B cell (primary cell): ENCODE results near the gene ASPSCR1. TPM values are rescaled to one million over a fixed set of nuclear protein-coding genes. Genes with fewer than 3 reads are reported as not detected.
A peak's percentile ranks its signal among the peaks of the same experiment; 100 is the strongest.

Experiments used
- ATAC-seq: fragments of 200-7000 bp; cut with Tn5 transposase; one replicate; pipeline ENCODE4 v1.10.0; 2021; ENCODE audit warnings: low read depth, mild to moderate bottlenecking, moderate number of reproducible peaks, moderate library complexity
- CTCF ChIA-PET: fragments of 350-600 bp; sonication (Branson Sonifier 250); formaldehyde crosslinking; loops from one replicate; lab custom pipeline; 2021; ENCODE audit warnings: antibody characterized with exemption, inconsistent platforms; lab: Charles Lee
- POLR2A ChIA-PET: fragments of 350-600 bp; sonication (Branson Sonifier 250); formaldehyde crosslinking; loops from one replicate; lab custom pipeline; 2021; ENCODE audit warnings: antibody characterized with exemption; lab: Charles Lee
- DNase-seq: peaks from one replicate; pipeline ENCODE4 v3.0.0; 2013
- H2AFZ ChIP-seq: 2 replicates; pipeline ENCODE4 v1.6.1; 2012; ENCODE audit warnings: mild to moderate bottlenecking, low read depth, low read length; ENCODE audit not compliant: insufficient read depth, poor library complexity, severe bottlenecking
- H3K27ac ChIP-seq, 2 donors: 1 replicate in 1 of 2; 2 replicates in 1 of 2; pipeline ENCODE4 v1.5.1; 2012 to 2013; ENCODE audit warnings: low read length in 2 of 2, mild to moderate bottlenecking in 2 of 2, moderate library complexity in 1 of 2
- H3K27me3 ChIP-seq, 4 experiments: fragments of 200-600 bp in 1 of 4; sonication (generic) in 1 of 4; replicated peaks in 1 of 4; 1 replicate in 2 of 4; 2 replicates in 2 of 4; pipeline versions ENCODE4 v1.6.1 to v1.7.0; 2013 to 2016; ENCODE audit warnings: low read length in 3 of 4, mild to moderate bottlenecking in 2 of 4, mixed read lengths in 1 of 4, moderate library complexity in 1 of 4; ENCODE audit not compliant: insufficient read depth in 4 of 4, control insufficient read depth in 3 of 4; ENCODE audit errors: control extremely low read depth in 1 of 4
- H3K36me3 ChIP-seq, 2 experiments: replicated peaks in 1 of 2; 1 replicate in 1 of 2; 2 replicates in 1 of 2; pipeline versions ENCODE4 v1.6.1 to v1.7.1; 2013; ENCODE audit warnings: low read length in 1 of 2; ENCODE audit not compliant: insufficient read depth in 2 of 2, control insufficient read depth in 1 of 2; ENCODE audit errors: control extremely low read depth in 1 of 2, extremely low read depth in 1 of 2
- H3K4me1 ChIP-seq, 2 donors: fragments of 200-600 bp in 1 of 2; sonication (generic) in 1 of 2; 1 replicate in 1 of 2; 2 replicates in 1 of 2; pipeline versions ENCODE4 v1.5.1 to v1.6.1; 2013 to 2017; ENCODE audit warnings: low read length in 2 of 2; ENCODE audit not compliant: control insufficient read depth in 2 of 2, insufficient read depth in 2 of 2
- H3K4me2 ChIP-seq: replicated peaks from 2 replicates; pipeline ENCODE3; 2012; ENCODE audit warnings: mild to moderate bottlenecking, low read depth, low read length; ENCODE audit not compliant: poor library complexity, severe bottlenecking
- H3K4me3 ChIP-seq, 5 experiments: fragments of 200-600 bp in 1 of 5; sonication (generic) in 1 of 5; 1 replicate in 3 of 5; 2 replicates in 2 of 5; pipeline versions ENCODE4 v1.5.1 to v1.7.0; 2011 to 2016; ENCODE audit warnings: low read length in 4 of 5, mild to moderate bottlenecking in 4 of 5, low read depth in 2 of 5, control low read depth in 1 of 5, moderate library complexity in 1 of 5; ENCODE audit not compliant: insufficient read depth in 1 of 5; ENCODE audit errors: control extremely low read depth in 1 of 5, extremely low read depth in 1 of 5
- H3K79me2 ChIP-seq: fragments of 200-600 bp; sonication (generic); one replicate; pipeline ENCODE4 v1.6.0; 2016; ENCODE audit warnings: low read length; ENCODE audit not compliant: control insufficient read depth, insufficient read depth
- H3K9ac ChIP-seq: fragments of 200-600 bp; sonication (generic); 2 replicates; pipeline ENCODE4 v1.6.1; 2017; ENCODE audit warnings: mild to moderate bottlenecking, low read length, moderate library complexity
- H3K9me3 ChIP-seq, 3 donors: one replicate each; pipeline versions ENCODE4 v1.6.1 to v1.7.1; 2013; ENCODE audit warnings: low read length in 2 of 3; ENCODE audit not compliant: control insufficient read depth in 2 of 3, insufficient read depth in 1 of 3; ENCODE audit errors: control extremely low read depth in 1 of 3
- H4K20me1 ChIP-seq: 2 replicates; pipeline ENCODE4 v1.6.0; 2012; ENCODE audit warnings: mild to moderate bottlenecking, low read length; ENCODE audit not compliant: insufficient read depth, control insufficient read depth, poor library complexity, severe bottlenecking
- H3K27ac Mint-ChIP-seq: one replicate; pipeline ENCODE4 v1.8.0; 2021; ENCODE audit warnings: mixed read lengths
- H3K27me3 Mint-ChIP-seq: one replicate; pipeline ENCODE4 v1.8.0; 2021; ENCODE audit warnings: mixed read lengths
- H3K4me1 Mint-ChIP-seq: one replicate; pipeline ENCODE4 v1.8.0; 2021; ENCODE audit warnings: mixed read lengths
- H3K4me3 Mint-ChIP-seq: one replicate; pipeline ENCODE4 v1.8.0; 2021; ENCODE audit warnings: mixed read lengths
- H3K9me3 Mint-ChIP-seq: one replicate; pipeline ENCODE4 v1.8.0; 2022; ENCODE audit warnings: mixed read lengths; ENCODE audit not compliant: insufficient read depth
- CTCF ChIP-seq: fragments of 200-600 bp; IDR thresholded peaks from one replicate; pipeline ENCODE4 v1.8.0; 2022; ENCODE audit warnings: antibody characterized with exemption, mild to moderate bottlenecking
- EZH2 ChIP-seq: IDR thresholded peaks from 2 replicates; pipeline ENCODE4 v1.6.1; 2012; ENCODE audit warnings: borderline replicate concordance, low read depth, mild to moderate bottlenecking, moderate library complexity, low read length; ENCODE audit not compliant: insufficient read depth, poor library complexity, severe bottlenecking
- WGBS: methylation state at CpG from one replicate; pipeline ENCODE4 v1.1.5; 2013; ENCODE audit warnings: missing lambda C conversion rate; ENCODE audit not compliant: insufficient coverage; 5-methylcytosine and 5-hydroxymethylcytosine counted together
- intact Hi-C: fragments of 100-400 bp; cut with micrococcal nuclease; formaldehyde crosslinking; loops from one replicate; pipeline ENCODE4 v1.10.0; 2022
- polyA plus RNA-seq: library from polyadenylated mRNA; depleted of rRNA; stranded (reverse); fragments of >200 nt; gene quantifications from 2 replicates; pipeline ENCODE4 v1.2.3, GENCODE V29; 2012
- total RNA-seq, 2 donors: library from RNA; stranded (reverse); fragments of 120-200 nt in 1 of 2; gene quantifications; 1 replicate in 1 of 2; 2 replicates in 1 of 2; pipeline versions ENCODE4 v1.2.3 to v1.2.4, GENCODE V29; 2013 to 2022

Gene ASPSCR1
- total and polyA plus RNA-seq, 2 donors (not counting 1 experiment from before 2014, with no cell fraction given) = 34.0 to 46.7 TPM

DNA sequence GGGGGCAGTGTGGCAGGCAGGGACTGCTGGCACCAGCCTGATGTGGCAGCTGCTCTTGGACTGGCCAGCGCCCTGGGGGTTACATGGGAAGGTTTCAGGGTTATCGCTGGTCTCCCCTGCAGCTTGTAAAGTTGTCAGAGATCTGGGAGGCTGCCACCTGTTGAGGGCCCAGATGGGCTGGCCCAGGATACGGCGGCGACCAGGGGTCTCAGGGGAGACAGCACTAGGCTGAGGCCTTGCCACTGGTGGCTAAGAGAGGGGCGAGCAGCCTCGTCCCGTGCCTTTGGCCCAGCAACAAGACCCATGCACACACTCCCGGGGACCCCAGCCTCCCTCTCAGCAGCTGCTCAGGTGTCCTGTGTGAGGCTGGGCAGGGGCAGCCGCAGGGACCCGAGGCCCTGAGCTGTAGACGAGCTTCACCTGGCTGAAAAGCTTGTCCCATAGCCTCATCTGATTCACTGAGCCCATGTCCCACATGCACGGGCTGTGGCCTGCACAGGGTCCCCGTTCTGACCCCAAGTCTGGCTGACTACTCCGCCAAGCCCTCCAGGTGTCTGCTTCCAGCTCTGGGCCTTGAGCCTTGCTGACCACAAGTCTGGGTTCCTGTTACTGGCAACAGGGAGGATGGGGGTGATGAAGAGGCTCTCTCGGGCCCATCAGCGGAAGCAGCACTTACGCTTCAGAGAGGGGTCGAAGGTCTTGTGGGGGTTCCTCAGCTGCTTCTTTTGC, 82.0 kb downstream of the ASPSCR1 start:
- H3K4me2 ChIP-seq = no peak overlapping the region
- intact Hi-C loops = no loop called here
- peaks cover 1 to 9% of the 10 kb centered on the region in 2 donors for H3K4me1 ChIP-seq
- TF ChIP-seq EZH2 = no peak
- TF ChIP-seq CTCF = no peak
- no peak overlapping the region for H3K4me3 ChIP-seq
- H3K9me3 ChIP-seq = no peaks in the 10 kb centered on the region
- H3K79me2 ChIP-seq = no peaks in the 10 kb centered on the region
- ChIA-PET POLR2A (interaction anchor here (0.7 kb wide), 1 partner anchor 834 kb away, joined by 3 read pairs; no protein-coding TSS in a partner anchor), CTCF (no interaction called here)
- Mint-ChIP-seq H3K4me1 (peaks cover 5% of the 10 kb centered on the region), H3K27me3 (no peaks in the 10 kb centered on the region), H3K9me3 (no peaks in the 10 kb centered on the region), H3K4me3 (no peak overlapping the region), H3K27ac (no peak overlapping the region)
- H3K27me3 ChIP-seq = no peaks in the 10 kb centered on the region
- peaks cover 0 to 49% of the 10 kb centered on the region in 2 experiments for H3K36me3 ChIP-seq
- H3K9ac ChIP-seq = no peak overlapping the region
- H2AFZ ChIP-seq = no peak overlapping the region
- no peak for DNase-seq
- no peak overlapping the region for H3K27ac ChIP-seq
- peaks cover 1% of the 10 kb centered on the region for H4K20me1 ChIP-seq
- ATAC-seq = no peak
- WGBS = 80% methylated on average over 19 of the region's 19 CpGs

DNA sequence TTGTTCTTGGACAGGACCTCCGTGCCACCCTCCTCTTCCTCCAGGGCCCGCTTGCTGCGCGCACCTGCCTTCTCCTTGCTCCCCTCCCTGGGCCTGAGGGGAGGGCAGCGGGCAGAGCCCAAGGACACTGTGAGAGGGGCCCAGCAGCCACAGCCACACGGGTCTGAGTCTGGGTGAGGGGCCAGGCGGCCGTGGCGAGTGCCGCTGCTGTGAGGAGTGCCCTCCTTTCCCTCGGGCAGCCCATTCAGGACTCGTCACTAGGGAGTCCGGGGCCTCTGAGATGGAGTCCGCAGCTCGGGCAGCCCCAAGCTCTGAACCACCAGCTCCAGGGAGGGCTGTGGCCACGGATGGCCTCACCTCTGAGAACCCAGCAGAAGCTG, 82.6 kb downstream of the ASPSCR1 start:
- Histone ChIP-seq H3K4me3 (no peak overlapping the region), H4K20me1 (peaks cover 7% of the 10 kb centered on the region), H3K9ac (no peak overlapping the region), H3K9me3 (no peaks in the 10 kb centered on the region), H3K27ac (no peak overlapping the region), H3K27me3 (no peaks in the 10 kb centered on the region), H2AFZ (no peak overlapping the region), H3K79me2 (no peaks in the 10 kb centered on the region), H3K36me3 (peaks cover 0 to 45% of the 10 kb centered on the region in 2 experiments), H3K4me1 (peaks cover 7 to 15% of the 10 kb centered on the region in 2 donors), H3K4me2 (no peak overlapping the region)
- ATAC-seq = no peak
- no peak overlapping the region for H3K4me3 Mint-ChIP-seq
- H3K9me3 Mint-ChIP-seq = no peaks in the 10 kb centered on the region
- intact Hi-C loops = no loop called here
- WGBS = 91% methylated on average over 16 of the region's 16 CpGs
- peaks cover 8% of the 10 kb centered on the region for H3K4me1 Mint-ChIP-seq
- no peak for TF ChIP-seq EZH2
- DNase-seq = no peak
- no peaks in the 10 kb centered on the region for H3K27me3 Mint-ChIP-seq
- ChIA-PET CTCF (no interaction called here), POLR2A (interaction anchor here (0.7 kb wide), 1 partner anchor 835 kb away, joined by 3 read pairs; no protein-coding TSS in a partner anchor)
- H3K27ac Mint-ChIP-seq = peak overlapping the region; percentile 32
